ENCODE data around the gene HOXA6. TPM values are rescaled to one million over a fixed set of nuclear protein-coding genes. Genes with fewer than 3 reads are reported as not detected.

The HOXA6 gene
- total and polyA plus RNA-seq, 2 donors (not counting 1 experiment from before 2014, with no cell fraction given): 1.2 to 3.6 TPM

DNA sequence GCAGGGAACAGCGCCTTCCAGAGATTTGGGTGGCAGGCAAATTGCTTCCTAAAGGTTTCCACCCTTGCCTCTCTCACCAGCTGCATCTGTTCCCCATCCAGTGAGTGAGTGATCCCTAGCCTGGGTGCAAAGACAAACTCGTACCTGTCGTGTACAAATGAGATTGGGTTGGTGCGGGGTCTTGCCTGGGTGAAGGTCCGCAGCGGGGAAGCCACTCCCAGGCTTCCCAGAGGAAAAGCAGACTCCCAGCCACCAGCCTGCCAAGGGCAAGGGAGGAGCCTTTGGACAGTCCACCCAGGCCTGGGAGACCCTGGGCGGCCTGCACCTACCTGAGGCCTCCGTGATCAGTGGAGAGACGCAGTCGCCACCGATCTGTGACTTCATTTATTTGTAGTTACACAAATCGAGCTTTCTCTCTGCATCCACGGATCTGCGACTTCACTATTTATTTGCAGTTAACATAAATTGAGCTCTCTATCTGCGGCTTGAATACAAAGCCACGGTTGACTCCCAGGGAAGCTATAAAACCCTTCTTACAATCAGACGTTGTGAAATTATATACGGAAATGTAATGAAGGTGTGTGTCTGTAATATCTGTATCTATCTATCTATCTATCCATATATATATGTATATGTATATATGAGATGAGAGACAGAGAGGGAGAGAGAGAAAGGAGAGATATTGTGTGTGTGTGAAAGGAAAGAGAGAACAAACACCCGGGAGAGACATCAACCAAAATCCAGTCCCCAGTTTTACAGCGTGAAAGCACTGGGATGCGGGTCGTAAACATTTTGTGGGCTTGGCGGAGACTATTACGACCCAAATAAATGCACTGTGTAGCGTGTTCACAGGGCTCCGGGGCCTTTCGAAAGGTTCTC, 11.9 kb upstream of the HOXA6 start:
- H2AFZ ChIP-seq (ENCODE audit: low read length): no peak overlapping the region
- TF ChIP-seq, protein P1, sequence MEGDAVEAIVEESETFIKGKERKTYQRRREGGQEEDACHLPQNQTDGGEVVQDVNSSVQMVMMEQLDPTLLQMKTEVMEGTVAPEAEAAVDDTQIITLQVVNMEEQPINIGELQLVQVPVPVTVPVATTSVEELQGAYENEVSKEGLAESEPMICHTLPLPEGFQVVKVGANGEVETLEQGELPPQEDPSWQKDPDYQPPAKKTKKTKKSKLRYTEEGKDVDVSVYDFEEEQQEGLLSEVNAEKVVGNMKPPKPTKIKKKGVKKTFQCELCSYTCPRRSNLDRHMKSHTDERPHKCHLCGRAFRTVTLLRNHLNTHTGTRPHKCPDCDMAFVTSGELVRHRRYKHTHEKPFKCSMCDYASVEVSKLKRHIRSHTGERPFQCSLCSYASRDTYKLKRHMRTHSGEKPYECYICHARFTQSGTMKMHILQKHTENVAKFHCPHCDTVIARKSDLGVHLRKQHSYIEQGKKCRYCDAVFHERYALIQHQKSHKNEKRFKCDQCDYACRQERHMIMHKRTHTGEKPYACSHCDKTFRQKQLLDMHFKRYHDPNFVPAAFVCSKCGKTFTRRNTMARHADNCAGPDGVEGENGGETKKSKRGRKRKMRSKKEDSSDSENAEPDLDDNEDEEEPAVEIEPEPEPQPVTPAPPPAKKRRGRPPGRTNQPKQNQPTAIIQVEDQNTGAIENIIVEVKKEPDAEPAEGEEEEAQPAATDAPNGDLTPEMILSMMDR (conservative IDR thresholded peaks at IDR 0.05 in 1 of 2, IDR thresholded peaks at IDR 0.05 in 1 of 2; ENCODE audit: low read depth in 1 of 2, low read length in 2 of 2): no peak
- no peak for TF ChIP-seq EZH2 (IDR thresholded peaks at IDR 0.05; ENCODE audit: low read length, missing control alignments)
- no peaks in the 10 kb centered on the region for H3K9me3 ChIP-seq (ENCODE audit: control insufficient read depth, insufficient read depth, low read depth, low read length)
- no peak overlapping the region for H3K27ac ChIP-seq (ENCODE audit: insufficient read depth, low read length)
- DNase-seq (ENCODE audit: low read depth in 2 of 2): no peak
- H3K79me2 ChIP-seq (ENCODE audit: control insufficient read depth, insufficient read depth, low read length): no peaks in the 10 kb centered on the region
- no peak overlapping the region for H3K9ac ChIP-seq (ENCODE audit: insufficient read depth, low read length)
- no peaks in the 10 kb centered on the region for H4K20me1 ChIP-seq (ENCODE audit: control insufficient read depth, extremely low read depth, insufficient read depth, low read length)
- peaks cover 4% of the 10 kb centered on the region for H3K4me1 ChIP-seq (ENCODE audit: control insufficient read depth, extremely low read depth, insufficient read depth, low read length)
- peaks cover 11% of the 10 kb centered on the region for H3K27me3 ChIP-seq (ENCODE audit: control insufficient read depth, insufficient read depth, low read length)
- no peak overlapping the region for H3K4me2 ChIP-seq (ENCODE audit: extremely low read depth, insufficient read depth, low read length)
- H3K36me3 ChIP-seq (ENCODE audit: control insufficient read depth, insufficient read depth, low read length): no peaks in the 10 kb centered on the region
- no peak overlapping the region for H3K4me3 ChIP-seq (replicated peaks in 1 of 4; ENCODE audit: control extremely low read depth in 1 of 4, insufficient read depth in 1 of 4, low read depth in 3 of 4, low read length in 4 of 4)

DNA sequence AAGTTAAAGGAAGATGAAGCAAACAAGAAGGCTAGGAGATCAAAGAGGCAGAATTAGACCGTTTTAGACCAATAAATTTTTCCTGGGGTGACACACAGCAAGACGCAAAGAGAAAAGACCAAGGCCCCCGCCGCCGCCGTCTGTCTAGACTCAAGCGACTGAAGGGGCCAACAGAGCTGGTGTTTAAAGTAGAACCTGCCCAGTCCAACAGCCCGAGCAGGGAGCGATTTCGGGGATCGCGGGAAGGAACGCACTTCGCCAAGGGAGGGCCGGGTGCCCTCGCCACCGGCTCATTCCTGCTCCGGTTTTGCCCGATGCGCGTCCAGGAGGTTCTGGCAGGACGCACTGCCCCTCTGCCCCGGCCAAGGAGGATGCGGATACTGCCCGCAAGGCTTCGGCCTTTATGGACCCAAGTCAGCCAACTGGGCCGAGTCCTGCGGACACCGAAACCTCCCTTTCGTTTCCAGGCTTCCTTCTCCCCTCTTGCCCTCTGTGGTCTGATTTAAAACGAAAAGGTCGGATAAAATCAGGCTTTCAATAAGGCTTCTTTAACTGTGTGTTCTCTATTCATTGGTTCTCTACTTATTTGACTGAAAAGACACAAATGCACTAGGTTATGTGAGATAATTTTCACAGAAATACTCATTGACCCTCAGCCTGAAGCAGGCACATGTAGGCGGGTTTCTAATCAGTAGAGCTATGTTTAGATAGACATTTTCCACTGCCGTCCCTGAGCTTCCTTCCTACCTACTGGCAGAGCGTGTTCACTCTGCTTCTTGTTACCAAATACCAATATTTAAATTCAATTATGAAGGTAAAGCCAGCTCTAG, 11.1 kb upstream of the HOXA6 start:
- no peak overlapping the region for H3K4me3 ChIP-seq (replicated peaks in 1 of 4; ENCODE audit: control extremely low read depth in 1 of 4, insufficient read depth in 1 of 4, low read depth in 3 of 4, low read length in 4 of 4)
- TF ChIP-seq, protein P1 (conservative IDR thresholded peaks at IDR 0.05 in 1 of 2, IDR thresholded peaks at IDR 0.05 in 1 of 2; ENCODE audit: low read depth in 1 of 2, low read length in 2 of 2): no peak
- TF ChIP-seq EZH2 (IDR thresholded peaks at IDR 0.05; ENCODE audit: low read length, missing control alignments): no peak
- H3K27ac ChIP-seq (ENCODE audit: insufficient read depth, low read length): no peak overlapping the region
- no peaks in the 10 kb centered on the region for H3K36me3 ChIP-seq (ENCODE audit: control insufficient read depth, insufficient read depth, low read length)
- H3K79me2 ChIP-seq (ENCODE audit: control insufficient read depth, insufficient read depth, low read length): no peaks in the 10 kb centered on the region
- H3K4me2 ChIP-seq (ENCODE audit: extremely low read depth, insufficient read depth, low read length): no peak overlapping the region
- H3K27me3 ChIP-seq (ENCODE audit: control insufficient read depth, insufficient read depth, low read length): peaks cover 4% of the 10 kb centered on the region
- no peaks in the 10 kb centered on the region for H4K20me1 ChIP-seq (ENCODE audit: control insufficient read depth, extremely low read depth, insufficient read depth, low read length)
- peaks cover 4% of the 10 kb centered on the region for H3K4me1 ChIP-seq (ENCODE audit: control insufficient read depth, extremely low read depth, insufficient read depth, low read length)
- no peak for DNase-seq (ENCODE audit: low read depth in 2 of 2)
- no peak overlapping the region for H3K9ac ChIP-seq (ENCODE audit: insufficient read depth, low read length)
- H3K9me3 ChIP-seq (ENCODE audit: control insufficient read depth, insufficient read depth, low read depth, low read length): no peaks in the 10 kb centered on the region
- H2AFZ ChIP-seq (ENCODE audit: low read length): no peak overlapping the region
